Uterus (tissue), 2 donors: ENCODE data around the gene ARID5B.

Source experiments
- POLR2A ChIP-seq, 2 donors: fragments of 450-650 bp; IDR thresholded peaks; one replicate each; pipeline ENCODE4 v1.6.1; 2016; ENCODE audit warnings: antibody characterized with exemption in 2 of 2, mild to moderate bottlenecking in 1 of 2, moderate library complexity in 1 of 2
- TF ChIP-seq, protein P1 (sequence below), 4 experiments: fragments of 200-600 bp in 2 of 4; fragments of 450-650 bp in 2 of 4; sonication (generic) in 2 of 4; IDR thresholded peaks; one replicate each; pipeline ENCODE4 v1.5.1; 2016 to 2019; ENCODE audit warnings: antibody characterized with exemption in 4 of 4, mild to moderate bottlenecking in 2 of 4, moderate library complexity in 1 of 4

DNA sequence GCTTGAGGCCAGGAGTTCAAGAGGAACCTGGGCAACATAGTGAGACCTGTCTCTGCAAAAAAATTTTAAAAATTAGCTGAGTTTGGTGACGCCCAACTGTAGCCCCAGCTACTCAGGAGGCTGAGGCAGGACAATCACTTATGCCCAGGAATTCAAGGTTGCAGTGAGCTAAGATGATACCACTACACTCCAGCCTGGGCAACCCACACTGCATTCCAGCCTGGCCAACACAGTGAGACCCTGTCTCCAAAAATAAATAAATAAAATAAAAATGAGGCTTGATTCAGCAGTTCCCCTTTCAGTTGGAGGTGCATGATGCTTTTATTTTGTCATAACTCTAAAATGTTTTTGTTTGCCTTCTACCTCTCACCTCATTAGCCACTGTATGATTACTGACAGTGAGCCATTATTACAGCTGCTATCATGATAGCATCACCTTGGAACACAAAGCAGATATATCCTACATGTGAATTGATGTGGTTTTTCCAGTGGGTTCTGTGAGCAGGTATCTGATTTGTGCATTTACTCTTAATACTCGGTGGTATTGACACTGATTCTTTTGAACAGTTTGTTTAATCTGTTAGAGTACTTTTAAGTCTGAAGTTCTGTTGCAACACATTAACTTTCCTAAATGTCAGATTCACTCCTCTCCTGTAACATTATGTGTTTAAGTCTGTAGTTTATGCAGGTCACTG is 49.1 kb downstream of the ARID5B start:
- TF ChIP-seq, protein P1, sequence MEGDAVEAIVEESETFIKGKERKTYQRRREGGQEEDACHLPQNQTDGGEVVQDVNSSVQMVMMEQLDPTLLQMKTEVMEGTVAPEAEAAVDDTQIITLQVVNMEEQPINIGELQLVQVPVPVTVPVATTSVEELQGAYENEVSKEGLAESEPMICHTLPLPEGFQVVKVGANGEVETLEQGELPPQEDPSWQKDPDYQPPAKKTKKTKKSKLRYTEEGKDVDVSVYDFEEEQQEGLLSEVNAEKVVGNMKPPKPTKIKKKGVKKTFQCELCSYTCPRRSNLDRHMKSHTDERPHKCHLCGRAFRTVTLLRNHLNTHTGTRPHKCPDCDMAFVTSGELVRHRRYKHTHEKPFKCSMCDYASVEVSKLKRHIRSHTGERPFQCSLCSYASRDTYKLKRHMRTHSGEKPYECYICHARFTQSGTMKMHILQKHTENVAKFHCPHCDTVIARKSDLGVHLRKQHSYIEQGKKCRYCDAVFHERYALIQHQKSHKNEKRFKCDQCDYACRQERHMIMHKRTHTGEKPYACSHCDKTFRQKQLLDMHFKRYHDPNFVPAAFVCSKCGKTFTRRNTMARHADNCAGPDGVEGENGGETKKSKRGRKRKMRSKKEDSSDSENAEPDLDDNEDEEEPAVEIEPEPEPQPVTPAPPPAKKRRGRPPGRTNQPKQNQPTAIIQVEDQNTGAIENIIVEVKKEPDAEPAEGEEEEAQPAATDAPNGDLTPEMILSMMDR (IDR thresholded peaks at IDR 0.05) = no peak
- TF ChIP-seq POLR2A (IDR thresholded peaks at IDR 0.05) = no peak
